ENCODE data around the gene DPYSL3.
"Not testable (repeated sequence)": the region's sequence is repeated elsewhere in the genome, so short reads cannot be mapped to it uniquely, and the experiment has no call there.

DPYSL3 gene

DNA sequence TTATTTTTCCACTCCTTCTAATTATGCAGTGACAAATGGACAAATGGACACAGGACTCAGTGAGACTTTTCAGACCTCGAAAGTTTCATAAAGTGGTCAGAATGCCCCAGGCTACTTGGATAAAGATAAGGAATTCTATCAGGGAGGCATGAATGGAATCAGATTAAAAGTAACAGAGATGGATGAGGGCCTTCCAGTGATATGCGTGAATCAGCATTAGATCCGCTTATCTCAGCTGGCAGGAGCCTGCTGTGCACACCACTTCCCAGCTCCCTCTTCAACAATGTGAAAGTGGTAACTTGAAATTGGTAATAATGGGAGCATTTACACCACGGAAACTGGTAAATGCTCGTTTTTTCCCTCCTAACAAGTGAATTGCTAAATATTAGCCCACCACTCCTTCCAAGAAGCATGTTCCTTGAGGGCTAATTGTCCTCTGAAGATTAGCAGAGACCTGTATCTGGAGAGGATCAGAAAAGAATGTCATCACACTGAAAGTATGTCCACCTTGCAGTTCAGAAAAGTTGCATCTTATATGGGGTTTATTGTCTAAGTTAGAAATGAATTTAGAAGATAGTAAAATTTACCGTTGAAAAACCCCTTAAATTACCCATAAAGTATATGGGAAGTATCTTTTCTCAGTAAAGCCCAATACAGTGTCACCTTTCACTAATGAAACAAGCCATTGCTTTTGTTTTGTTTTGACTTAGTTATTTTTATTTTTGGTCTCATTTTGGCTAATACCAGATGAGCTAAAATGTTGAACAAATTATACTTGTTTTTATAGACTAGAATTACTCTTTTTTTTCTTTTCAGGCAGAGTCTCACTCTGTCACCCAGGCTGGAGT, 125.3 kb downstream of the DPYSL3 start:
- ATAC-seq (replicated peaks) = no peak
- Mint-ChIP-seq H3K27me3 (peaks cover 0 to 5% of the 10 kb centered on the region in 2 donors), H3K36me3 (no peaks in the 10 kb centered on the region), H3K27ac (no peak overlapping the region), H3K4me1 (no peaks in the 10 kb centered on the region), H3K4me3 (no peak overlapping the region), H3K9me3 (peaks cover 0 to 2% of the 10 kb centered on the region in 2 donors)
- no peak for DNase-seq

DNA sequence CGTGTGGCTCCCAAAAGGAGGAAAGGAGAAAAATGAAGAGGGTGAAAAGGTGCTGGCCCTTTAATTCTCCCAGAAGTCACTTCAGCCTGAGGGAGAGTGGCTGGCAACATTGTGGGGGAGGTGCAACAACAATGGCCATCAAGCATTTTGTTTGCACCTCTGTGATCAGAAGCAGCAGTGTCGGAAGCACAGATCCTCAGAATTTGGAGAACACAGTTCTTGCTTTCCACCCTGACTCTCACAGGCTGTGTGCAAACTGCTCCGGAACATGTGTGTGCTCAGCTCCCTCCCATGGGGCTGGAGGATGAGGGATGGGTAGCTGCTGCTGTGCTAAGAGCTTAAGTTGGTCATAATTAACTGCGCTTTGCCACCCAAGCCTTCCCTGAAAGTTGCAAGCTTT, 127.1 kb downstream of the DPYSL3 start:
- Mint-ChIP-seq H3K27me3 (no peaks in the 10 kb centered on the region), H3K36me3 (no peaks in the 10 kb centered on the region), H3K27ac (no peak overlapping the region), H3K4me3 (no peak overlapping the region), H3K4me1 (no peaks in the 10 kb centered on the region), H3K9me3 (peaks cover 4 to 11% of the 10 kb centered on the region in 2 donors)
- no peak for DNase-seq
- ATAC-seq (replicated peaks) = no peak

DNA sequence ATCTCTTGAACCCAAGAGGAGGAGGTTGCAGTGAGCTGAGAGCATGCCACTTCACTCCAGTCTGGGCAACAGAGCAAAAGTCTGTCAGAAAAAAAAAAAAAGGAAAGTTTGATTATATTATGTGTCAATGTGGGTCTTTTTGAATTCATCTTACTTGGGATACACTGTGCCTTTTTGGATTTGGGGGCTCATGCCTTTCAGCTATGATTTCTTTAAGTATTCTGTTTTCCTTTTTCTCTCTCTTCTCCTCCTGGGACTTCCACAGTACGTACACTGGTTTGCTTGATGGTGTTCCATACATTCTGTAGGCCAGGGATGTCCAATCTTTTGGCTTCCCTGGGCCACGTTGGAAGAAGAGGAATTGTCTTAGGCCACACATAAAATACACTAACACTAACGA, 128.3 kb downstream of the DPYSL3 start:
- no peak overlapping the region for H3K27ac Mint-ChIP-seq
- DNase-seq (no peak), ATAC-seq (replicated peaks) (no peak)
- no peaks in the 10 kb centered on the region for H3K27me3 Mint-ChIP-seq
- peaks cover 4 to 11% of the 10 kb centered on the region in 2 donors for H3K9me3 Mint-ChIP-seq
- no peak overlapping the region for H3K4me3 Mint-ChIP-seq
- H3K36me3 Mint-ChIP-seq = no peaks in the 10 kb centered on the region
- H3K4me1 Mint-ChIP-seq = no peaks in the 10 kb centered on the region

DNA sequence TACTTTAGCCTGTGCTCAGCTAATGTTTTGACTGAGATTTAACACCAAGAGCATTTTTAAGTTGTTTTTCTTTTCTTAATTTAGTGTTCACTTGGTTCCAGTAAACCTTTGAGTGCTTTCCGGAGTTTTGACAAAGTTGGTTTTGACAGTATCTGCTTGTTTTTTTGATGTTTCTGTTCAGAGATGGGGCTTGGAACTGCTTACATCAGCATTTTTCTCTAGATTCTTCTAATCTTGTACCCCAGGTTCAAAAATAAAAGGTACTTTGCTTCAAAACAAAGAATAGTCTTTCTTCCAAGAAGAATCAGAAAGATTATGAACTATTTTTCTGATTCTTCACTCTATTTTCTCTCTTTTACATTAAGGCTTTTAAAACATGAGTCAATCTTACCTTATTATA, 132.2 kb downstream of the DPYSL3 start:
- Mint-ChIP-seq H3K9me3 (peaks cover 4 to 11% of the 10 kb centered on the region in 2 donors), H3K27ac (no peak overlapping the region), H3K4me1 (peaks cover 0 to 10% of the 10 kb centered on the region in 2 donors), H3K4me3 (no peak overlapping the region), H3K36me3 (no peaks in the 10 kb centered on the region), H3K27me3 (no peaks in the 10 kb centered on the region)
- no peak for ATAC-seq (replicated peaks)
- DNase-seq = no peak

DNA sequence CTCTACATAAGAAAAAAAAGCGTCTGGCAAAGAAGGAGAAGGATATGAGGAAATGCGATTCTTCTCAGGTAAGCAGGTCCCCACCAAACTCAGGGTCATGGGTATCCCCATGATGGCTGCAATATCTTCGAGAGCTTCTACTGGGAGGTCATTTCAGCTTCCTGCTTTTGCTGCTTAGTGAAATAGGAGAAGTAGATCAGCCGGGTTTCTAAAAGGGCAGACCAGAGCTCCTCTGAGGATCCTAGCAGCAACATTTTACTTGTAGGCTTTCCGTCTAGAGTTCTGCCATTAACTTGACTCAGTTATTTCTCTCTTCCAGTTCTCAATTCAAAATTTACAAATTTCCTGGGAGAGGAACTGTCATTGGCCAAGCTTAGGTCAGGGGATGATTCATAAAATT, 134.7 kb downstream of the DPYSL3 start:
- ATAC-seq (replicated peaks) = no peak
- no peak overlapping the region for H3K4me3 Mint-ChIP-seq
- no peaks in the 10 kb centered on the region for H3K27me3 Mint-ChIP-seq
- no peak overlapping the region for H3K27ac Mint-ChIP-seq
- H3K36me3 Mint-ChIP-seq = no peaks in the 10 kb centered on the region
- H3K4me1 Mint-ChIP-seq = peaks cover 0 to 10% of the 10 kb centered on the region in 2 donors
- peaks cover 4 to 13% of the 10 kb centered on the region in 2 donors for H3K9me3 Mint-ChIP-seq
- no peak for DNase-seq

DNA sequence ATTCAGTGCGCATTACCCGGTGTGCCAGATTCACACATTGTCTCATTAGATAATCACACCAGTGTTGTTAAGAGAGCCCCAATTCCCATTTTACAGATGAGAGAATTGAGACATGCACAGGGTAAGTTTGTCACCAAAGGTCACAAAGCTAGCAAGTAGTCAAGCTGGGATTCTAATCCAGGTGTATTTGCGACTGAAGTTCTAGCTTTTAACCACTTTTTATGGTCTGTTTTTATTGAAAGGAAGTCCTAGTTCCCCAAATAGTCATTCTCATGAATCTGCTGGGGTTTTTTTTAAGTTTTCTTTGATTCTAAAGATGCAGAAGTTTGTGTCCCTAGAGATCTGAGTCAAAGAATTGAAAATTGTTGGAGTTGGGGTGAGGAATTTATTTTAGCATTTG, 136.5 kb downstream of the DPYSL3 start:
- Mint-ChIP-seq H3K9me3 (peaks cover 4 to 5% of the 10 kb centered on the region in 2 donors), H3K27me3 (no peaks in the 10 kb centered on the region), H3K4me3 (no peak overlapping the region), H3K36me3 (no peaks in the 10 kb centered on the region), H3K27ac (no peak overlapping the region), H3K4me1 (peaks cover 0 to 10% of the 10 kb centered on the region in 2 donors)
- ATAC-seq (replicated peaks) (peak; percentile 80 to 81), DNase-seq (no peak)

DNA sequence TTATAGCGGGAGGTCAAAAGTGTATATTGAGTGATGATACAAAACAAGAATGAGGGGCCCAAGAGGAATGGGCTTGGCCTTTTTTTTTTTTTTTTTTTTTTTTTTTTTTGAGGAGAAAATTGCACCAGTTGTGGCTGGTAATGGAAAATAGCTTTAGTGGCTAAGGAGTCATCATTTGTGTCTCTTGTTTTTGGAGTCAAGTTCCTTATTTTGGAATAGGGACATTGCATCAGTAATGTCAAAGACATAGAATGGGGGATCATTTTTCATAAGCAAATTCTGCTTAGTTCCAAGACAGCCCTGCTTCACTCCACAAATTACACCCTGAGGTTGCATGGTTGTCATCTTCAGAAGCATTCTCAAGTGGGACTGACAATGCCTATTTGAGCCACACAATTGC, 137.7 kb downstream of the DPYSL3 start:
- peaks cover 0 to 3% of the 10 kb centered on the region in 2 donors for H3K9me3 Mint-ChIP-seq
- H3K27ac Mint-ChIP-seq = no peak overlapping the region
- DNase-seq (no peak), ATAC-seq (replicated peaks) (no peak)
- H3K4me1 Mint-ChIP-seq = peaks cover 0 to 10% of the 10 kb centered on the region in 2 donors
- H3K27me3 Mint-ChIP-seq = no peaks in the 10 kb centered on the region
- H3K4me3 Mint-ChIP-seq = no peak overlapping the region
- H3K36me3 Mint-ChIP-seq = no peaks in the 10 kb centered on the region

DNA sequence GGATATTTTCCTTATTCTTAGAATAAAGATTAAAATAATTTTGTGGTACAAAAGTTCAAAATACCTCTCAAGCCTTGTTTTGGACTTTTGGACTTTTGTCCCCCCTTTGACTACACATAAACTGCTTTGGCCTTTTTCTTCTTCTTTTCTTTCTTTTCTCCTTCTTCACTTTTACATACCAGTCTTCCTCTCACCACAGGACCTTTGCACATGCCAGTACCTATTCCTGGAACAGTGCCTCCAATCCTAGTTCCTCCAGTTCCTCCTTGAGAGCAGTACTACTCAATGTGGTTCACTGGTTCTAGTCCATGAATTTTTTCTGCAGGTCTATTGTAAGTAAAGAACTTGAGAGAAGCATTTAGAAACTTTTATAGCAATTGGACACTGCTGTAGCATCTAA, 138.6 kb downstream of the DPYSL3 start:
- H3K27ac Mint-ChIP-seq = no peak overlapping the region
- no peaks in the 10 kb centered on the region for H3K36me3 Mint-ChIP-seq
- DNase-seq (no peak), ATAC-seq (replicated peaks) (no peak)
- H3K9me3 Mint-ChIP-seq = peaks cover 0 to 3% of the 10 kb centered on the region in 2 donors
- no peak overlapping the region for H3K4me3 Mint-ChIP-seq
- peaks cover 0 to 10% of the 10 kb centered on the region in 2 donors for H3K4me1 Mint-ChIP-seq
- H3K27me3 Mint-ChIP-seq = no peaks in the 10 kb centered on the region

DNA sequence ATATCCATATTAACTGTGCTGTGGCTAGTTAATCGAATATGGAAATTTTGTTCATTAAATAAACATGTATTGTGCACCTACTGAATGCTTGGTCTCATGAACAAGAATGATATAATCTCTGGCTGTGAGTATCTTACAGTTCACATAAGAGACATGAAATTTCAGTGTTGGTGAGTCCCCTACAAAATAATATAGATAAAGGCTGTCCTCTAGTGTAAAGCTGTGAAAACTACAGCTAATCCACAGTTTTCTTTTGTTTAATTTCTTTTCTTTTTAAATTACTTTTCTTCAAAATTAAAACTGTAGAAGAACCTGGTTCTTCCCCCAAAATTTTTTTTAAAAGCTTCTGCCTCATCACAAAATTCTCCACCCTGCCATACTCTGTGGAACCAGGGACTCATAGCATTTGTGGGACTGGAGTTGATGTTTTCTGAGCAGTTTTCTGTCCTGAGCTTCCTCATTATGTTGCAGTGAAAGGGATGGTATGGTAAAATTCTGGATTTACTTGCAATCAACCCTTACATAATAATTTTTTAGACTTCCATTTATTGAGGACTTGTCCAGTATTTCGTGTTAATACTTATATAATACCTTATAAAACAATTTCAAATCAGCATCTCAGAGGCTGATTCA, 140.0 kb downstream of the DPYSL3 start:
- Mint-ChIP-seq H3K27ac (no peak overlapping the region), H3K4me1 (peaks cover 0 to 10% of the 10 kb centered on the region in 2 donors), H3K9me3 (peaks cover 2 to 3% of the 10 kb centered on the region in 2 donors), H3K27me3 (no peaks in the 10 kb centered on the region), H3K4me3 (no peak overlapping the region), H3K36me3 (no peaks in the 10 kb centered on the region)
- DNase-seq (no peak), ATAC-seq (replicated peaks) (no peak)

DNA sequence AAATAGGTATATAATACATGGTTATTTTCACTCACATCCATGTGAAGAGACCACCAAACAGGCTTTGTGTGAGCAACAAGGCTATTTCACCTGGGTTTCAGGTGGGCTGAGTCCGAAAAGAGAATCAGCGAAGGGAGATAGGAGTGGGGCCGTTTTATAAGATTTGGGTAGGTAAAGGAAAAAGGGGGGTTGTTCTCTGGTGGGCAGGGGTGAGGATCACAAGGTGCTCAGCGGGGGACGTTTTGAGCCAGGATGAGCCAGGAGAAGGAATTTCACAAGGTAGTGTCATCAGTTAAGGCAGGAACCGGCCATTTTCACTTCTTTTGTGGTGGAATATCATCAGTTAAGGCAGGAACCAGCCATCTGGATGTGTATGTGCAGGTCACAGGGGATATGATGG, 142.5 kb downstream of the DPYSL3 start:
- H3K9me3 Mint-ChIP-seq; H3K27ac Mint-ChIP-seq; DNase-seq; H3K27me3 Mint-ChIP-seq; ATAC-seq (replicated peaks); H3K4me3 Mint-ChIP-seq; H3K4me1 Mint-ChIP-seq; H3K36me3 Mint-ChIP-seq: not testable (repeated sequence)

DNA sequence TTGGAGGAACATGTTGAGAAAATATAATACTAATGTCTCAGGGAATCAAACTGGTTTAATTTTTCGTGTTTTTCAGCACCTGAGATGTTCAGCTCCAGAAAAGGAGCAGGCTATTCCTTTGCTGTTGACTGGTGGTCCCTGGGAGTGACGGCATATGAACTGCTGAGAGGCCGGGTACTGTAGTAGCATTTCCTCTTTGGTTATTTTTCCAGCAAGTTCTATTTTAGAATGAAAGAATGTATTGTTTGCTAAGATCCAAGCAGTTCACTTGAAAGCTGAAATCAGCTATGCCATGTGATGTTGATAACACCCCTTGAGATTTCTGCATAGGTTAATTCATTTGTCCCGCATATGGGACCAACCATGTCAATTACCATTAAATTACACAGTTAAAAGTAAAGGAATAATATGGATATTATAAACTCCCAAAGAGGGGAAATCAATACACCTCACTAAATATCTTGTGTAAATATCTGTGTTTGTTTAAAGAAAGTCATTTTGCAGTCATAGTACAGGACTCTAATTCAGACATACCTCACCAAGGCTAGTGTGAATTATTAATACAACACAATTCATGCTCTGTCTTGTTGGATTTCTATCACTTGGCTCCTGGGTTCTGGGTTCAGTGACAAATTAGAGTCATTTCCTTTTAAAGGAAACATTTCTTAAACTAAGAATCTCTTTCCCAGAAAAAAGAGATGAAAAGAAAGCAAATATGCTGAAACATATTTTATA, 148.3 kb downstream of the DPYSL3 start:
- Mint-ChIP-seq H3K9me3 (peaks cover 0 to 4% of the 10 kb centered on the region in 2 donors), H3K4me3 (no peak overlapping the region), H3K27me3 (no peaks in the 10 kb centered on the region), H3K36me3 (no peaks in the 10 kb centered on the region), H3K27ac (no peak overlapping the region), H3K4me1 (no peaks in the 10 kb centered on the region)
- ATAC-seq (replicated peaks) = no peak
- no peak for DNase-seq

DNA sequence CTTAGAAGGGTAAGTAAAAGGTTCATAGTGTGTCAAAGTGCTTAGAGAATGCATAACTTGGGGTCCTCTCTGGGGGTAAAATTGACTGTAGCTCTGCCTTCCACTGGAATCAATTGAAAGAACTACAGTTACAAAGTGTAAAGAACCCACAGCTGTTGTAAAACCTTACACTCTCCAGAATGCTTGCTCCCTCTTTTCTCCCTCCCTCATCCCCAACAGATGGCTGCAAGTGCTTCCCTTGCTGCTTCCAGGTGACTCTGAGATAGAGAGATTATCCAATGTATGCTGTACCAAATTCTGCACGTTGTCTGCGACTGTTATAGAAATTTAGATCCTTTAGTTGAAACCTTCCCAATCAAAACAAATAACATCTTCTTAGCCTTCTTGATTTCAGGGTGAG, 149.1 kb downstream of the DPYSL3 start:
- Mint-ChIP-seq H3K27me3 (no peaks in the 10 kb centered on the region), H3K36me3 (no peaks in the 10 kb centered on the region), H3K4me1 (no peaks in the 10 kb centered on the region), H3K9me3 (peaks cover 0 to 4% of the 10 kb centered on the region in 2 donors), H3K4me3 (no peak overlapping the region), H3K27ac (no peak overlapping the region)
- DNase-seq (no peak), ATAC-seq (replicated peaks) (no peak)

DNA sequence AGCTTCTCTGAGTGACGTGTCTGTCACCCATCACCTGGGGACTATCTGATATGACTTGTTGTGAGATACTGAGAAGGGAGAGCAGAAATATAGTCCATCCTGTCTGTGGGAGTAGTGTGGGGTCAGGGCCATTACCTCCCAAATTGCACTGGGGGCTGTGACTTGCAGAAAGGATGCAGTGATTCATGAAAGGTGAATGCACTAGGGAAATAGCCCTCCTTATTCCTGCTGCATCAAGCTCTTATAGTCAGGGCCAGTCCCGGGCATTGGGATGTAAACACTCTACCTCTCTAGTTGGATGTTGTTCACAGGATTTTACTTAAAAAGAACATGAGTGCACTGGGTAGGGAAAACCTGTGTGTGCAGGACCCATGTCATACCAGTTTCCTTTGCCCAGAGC, 150.3 kb downstream of the DPYSL3 start:
- Mint-ChIP-seq H3K27me3 (no peaks in the 10 kb centered on the region), H3K4me3 (no peak overlapping the region), H3K27ac (no peak overlapping the region), H3K4me1 (no peaks in the 10 kb centered on the region), H3K9me3 (no peaks in the 10 kb centered on the region), H3K36me3 (no peaks in the 10 kb centered on the region)
- DNase-seq (no peak), ATAC-seq (replicated peaks) (no peak)

DNA sequence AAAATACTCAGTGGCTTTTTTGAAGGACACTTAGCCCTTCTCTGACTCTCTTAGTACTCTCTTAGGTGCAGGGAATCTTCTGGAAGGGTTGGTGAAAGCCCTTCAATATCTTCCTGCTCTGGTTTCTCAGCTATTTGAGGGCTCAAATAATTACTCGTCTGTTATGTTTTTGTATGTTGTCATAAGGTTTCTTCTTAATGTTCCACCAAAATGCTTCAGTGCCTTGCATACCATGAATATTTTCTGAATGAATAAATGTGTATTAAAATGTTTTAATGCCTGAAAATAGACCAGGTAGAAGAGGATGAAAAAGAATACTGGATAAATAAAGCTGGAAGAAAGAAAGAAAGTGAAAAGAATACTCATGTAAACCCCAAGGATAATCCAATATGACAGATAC, 150.8 kb downstream of the DPYSL3 start:
- H3K9me3 Mint-ChIP-seq = no peaks in the 10 kb centered on the region
- no peaks in the 10 kb centered on the region for H3K36me3 Mint-ChIP-seq
- DNase-seq (no peak), ATAC-seq (replicated peaks) (no peak)
- H3K27me3 Mint-ChIP-seq = no peaks in the 10 kb centered on the region
- no peak overlapping the region for H3K4me3 Mint-ChIP-seq
- no peak overlapping the region for H3K27ac Mint-ChIP-seq
- H3K4me1 Mint-ChIP-seq = no peaks in the 10 kb centered on the region
